HG03064 (cell line): Measurements from ENCODE around the gene MCRIP2.

Experiments used
- ATAC-seq: cut with Tn5 transposase; IDR thresholded peaks from one replicate; pipeline ENCODE4 v1.9.1; 2021; ENCODE audit warnings: low read depth; ENCODE audit not compliant: unreplicated experiment

MCRIP2 gene

DNA sequence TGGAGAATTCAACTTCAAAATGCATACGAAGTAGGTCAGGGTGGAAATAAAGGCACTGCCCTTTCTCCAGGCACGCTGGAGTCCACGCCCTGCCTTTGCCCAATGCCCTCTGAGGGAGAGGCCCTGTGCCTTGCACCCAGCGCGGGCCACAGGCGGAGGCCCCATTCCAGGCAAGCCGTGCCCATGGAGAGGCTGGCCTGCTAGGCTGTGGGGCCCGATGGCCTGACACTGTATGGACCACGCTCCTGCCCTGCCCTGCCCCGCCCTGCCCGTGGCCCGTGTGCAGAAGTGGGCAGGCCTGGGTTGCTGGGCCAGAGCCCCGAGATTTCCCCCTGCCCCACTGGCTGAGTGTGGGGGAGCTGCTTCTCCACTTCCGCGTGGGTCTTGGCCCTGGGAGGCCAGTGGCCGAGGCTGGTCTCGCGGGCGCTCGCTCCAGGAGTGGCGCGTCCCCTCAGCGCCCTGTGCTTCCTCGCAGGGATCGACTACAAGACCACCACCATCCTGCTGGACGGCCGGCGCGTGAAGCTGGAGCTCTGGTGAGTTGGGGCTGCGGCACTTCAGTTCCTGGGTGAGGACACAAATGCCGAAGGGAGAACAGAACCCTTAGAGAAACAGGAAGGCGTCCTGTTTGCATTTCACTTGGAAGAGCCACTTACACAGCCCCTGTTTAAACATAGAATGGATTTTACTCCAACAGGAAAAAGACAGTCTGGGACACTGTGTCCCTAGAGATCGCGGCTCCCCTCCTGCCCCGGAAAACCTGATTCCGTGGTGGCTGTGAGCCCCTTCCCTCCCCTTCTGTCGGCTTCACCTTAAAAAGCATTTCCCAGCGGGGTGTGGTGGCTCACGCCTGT lies 24.7 kb upstream of the MCRIP2 start:
- ATAC-seq, result no peak

DNA sequence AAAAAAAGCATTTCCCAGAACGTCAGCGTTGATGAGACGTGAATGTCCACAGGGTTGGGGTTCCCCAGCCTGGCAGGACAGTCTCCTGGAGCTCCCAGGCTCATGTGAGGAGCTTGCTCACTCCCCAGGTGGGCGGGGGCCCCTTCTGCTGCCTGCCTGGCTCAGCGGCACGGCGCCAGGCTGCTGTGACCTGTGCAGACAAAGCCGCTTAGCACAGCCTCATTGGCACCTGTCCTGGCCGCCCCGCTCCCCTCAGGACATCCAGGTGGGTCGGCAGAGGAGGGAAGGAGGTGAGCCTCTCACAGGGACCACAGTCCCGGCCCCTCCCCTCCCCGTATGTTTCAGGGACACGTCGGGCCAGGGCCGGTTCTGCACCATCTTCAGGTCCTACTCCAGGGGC lies 23.8 kb upstream of the MCRIP2 start:
- no peak for ATAC-seq

DNA sequence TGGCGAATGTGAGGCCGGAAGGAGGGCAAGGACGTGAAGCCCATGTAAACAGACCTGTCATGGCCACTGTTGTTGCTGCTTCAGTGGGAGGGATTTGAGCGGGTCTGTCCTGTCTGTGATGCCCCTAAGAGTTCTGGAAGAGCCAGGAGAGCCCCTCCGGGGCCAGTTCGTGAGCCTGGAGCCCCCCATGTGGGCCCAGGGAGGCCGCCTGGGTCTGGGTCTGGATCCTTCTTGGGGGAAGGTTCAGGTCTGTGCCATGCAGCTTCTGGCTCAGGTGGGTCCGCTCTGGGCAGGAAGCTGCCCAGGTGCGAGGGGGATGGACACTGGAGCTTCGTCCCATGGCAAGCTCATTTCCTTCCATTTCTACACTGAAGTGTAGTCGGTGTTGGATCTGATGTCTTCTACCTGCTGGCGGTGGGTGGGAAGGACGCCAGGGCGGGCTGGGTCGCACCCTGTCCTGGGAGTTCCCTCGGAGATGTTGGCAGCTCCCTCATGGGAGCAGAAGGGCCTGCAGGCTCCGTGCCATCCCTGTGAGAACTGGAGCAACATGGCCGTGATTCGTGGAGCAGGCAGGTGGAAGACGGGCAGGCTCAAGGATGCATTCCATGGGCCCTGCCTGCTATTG lies 22.0 kb upstream of the MCRIP2 start:
- ATAC-seq, result no peak

DNA sequence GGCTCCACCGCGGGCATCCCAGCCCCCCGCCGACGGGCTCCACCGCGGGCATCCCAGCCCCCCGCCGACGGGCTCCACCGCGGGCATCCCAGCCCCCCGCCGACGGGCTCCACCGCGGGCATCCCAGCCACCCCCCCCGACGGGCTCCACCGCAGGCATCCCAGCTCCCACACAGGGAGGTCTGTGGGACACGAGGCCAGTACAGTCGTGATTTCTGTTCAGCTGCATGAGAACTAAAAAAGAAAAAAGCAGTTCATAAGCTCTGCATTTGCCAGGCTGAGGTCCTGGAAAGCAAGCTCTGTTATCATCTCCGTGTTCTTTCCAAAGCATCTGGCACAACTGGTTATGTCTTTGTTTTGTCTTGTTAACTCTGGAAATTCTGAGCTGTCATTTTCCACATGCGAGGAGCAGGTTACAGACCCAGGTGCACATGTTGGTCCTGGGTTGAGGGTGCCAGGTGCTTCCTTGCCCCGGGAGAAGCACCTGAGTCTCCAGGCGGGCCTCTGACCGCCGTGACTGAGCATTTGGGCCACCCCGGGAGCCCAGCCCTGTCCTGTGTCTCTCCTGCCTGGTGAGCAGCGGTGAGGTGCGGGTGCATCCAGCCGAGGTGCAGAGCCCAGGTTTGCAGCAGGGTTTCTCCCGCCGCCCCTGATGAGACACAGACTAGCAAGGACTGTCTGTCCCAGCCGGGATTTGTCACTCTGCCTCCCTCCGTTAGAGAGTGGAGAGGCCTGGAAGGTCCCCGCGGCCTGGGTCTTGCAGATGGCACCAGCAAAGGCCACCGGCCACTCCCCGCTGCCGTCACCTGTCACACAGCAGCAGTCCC lies 20.7 kb upstream of the MCRIP2 start:
- ATAC-seq, result no peak

DNA sequence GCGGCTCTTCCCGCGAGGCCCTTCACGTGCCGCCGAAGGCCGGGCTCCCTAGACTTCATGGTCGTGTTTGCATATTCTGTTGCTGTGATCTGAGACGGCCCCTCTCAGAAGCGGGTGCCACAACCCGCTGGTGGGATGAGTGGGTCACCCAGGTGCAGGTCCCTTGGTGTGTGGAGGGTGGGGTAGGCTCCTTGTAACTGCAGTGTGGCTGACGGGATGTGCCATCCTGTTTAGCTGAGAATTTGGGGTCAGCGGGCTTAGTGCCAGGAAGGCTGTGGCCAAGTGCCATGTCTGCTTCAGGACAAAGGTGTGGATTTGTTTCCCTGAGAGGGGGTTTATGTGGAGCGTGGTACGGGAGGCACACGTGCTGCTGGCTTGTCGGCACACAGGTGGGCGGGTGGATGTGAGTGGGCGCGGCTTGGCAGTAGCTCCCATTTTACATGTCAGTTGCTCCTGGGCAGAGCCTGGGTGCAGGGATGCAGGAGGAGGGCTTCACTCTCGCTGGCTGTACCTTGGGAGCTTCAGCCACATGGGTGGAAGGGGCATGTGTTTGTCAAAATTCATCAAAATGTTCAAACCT lies 20.0 kb upstream of the MCRIP2 start:
- no peak for ATAC-seq

DNA sequence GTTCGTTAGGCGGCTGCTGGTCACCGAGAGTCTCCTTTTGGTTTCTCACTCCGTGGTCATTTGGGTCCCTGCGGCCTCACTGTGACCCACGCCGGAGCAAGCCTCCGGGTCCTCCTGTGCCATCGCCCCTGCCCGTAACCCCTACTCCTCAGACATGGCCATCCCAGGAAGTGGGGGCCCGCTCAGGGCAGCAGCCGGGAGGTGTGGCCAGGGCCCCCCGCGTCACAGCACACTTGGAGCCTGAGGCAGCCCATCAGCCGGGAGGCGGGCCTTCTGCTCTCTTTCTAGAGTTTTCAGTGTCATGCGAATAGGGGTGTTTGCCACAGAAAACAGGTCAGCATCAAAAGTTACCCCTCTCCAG lies 18.7 kb upstream of the MCRIP2 start:
- no peak for ATAC-seq

DNA sequence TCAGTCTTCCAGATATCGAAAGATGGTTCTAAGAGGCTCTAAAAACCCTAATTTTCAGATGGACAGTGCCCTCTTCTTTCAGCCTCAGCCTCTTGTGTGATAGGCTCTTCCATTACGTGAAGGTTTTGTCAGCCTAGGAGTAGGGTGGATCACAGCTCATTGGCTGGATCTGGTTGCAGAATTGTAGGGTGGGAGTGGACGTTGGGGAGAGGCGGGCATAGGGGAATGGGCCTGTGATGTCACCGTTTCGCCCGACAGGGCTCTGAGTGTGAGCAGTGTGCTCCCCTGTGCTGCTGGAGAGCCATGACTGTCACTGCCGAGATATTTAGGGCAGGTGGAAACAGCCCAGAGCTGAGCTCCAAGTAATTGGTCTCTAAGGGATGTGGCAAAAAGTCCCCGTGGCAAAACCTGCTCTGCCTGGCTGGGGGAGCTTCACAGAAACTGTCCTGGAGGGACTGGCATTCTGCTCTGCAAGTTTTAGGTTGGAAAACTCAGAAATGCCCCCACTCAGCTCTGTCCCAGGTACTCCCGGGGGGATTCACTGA lies 17.0 kb upstream of the MCRIP2 start:
- ATAC-seq, result no peak

DNA sequence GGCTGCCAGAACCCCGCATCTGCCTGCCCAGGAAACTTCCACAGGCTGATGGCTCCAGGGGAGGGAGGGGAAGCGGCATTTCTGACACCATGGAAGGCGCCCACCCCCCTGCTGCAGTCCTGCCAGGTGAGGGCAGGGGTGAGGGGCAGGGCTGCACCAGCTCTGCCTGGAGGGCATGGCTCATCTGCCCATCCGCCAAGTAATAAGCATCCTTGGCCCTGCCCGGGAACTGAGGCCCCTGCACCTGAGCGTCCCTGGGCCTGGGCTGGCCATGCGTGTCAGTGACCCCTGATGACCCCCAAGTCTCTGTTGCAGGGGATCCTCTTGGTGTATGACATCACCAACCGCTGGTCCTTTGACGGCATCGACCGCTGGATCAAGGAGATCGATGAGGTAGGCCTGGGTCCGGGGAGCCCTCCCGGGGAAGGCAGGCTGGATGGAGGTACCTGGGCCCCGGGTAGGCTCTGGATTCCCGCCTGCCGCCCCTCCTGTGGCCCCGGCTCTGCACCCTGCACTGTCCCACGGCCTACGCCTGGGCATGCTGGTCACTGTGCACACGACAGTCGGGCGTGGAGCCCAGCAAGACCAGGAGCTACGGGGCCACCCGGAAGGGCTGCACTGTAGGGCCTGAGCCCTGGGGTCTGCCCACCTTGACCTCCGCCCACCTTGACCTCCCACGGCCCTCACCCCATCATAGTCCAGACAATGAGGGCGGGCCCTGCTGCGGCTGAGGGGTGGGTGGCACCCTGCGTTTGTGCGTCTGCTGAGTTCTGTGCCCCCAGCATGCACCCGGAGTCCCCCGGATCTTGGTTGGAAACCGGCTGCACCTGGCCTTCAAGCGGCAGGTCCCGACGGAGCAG lies 16.3 kb upstream of the MCRIP2 start:
- ATAC-seq, result no peak

DNA sequence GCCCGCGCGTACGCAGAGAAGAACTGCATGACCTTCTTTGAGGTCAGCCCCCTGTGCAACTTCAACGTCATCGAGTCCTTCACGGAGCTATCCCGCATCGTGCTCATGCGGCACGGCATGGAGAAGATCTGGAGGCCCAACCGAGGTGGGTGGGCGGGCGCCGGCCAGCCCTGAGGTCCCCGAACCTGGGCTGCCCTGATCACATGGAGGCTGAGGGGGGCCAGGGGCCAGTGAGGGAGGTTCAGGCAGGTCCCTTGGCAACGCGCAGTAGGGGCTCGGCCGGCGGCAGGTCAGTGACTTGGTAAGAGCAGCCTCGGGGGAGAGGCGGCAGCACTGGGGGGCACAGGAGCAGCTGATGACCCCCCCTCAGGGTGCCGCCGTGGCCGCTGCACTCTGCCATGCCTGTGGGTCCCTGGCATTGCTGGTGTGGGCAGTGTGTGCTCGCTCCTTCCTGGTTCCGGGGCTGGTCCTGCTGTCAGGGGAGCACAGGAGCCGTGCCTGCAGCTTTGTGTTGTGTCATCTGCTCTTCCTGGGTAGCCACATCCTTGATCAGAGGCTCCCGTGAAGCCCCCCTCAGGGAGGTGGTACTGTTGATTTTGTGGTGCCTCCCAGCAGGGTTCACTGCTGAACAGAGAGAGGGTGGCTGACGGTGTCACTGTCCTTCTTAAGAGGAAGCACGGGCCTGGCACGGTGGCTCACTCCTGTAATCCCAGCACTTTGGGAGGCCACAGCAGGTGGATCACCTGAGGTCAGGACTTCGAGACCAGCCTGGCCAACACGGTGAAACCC lies 15.5 kb upstream of the MCRIP2 start:
- no peak for ATAC-seq

DNA sequence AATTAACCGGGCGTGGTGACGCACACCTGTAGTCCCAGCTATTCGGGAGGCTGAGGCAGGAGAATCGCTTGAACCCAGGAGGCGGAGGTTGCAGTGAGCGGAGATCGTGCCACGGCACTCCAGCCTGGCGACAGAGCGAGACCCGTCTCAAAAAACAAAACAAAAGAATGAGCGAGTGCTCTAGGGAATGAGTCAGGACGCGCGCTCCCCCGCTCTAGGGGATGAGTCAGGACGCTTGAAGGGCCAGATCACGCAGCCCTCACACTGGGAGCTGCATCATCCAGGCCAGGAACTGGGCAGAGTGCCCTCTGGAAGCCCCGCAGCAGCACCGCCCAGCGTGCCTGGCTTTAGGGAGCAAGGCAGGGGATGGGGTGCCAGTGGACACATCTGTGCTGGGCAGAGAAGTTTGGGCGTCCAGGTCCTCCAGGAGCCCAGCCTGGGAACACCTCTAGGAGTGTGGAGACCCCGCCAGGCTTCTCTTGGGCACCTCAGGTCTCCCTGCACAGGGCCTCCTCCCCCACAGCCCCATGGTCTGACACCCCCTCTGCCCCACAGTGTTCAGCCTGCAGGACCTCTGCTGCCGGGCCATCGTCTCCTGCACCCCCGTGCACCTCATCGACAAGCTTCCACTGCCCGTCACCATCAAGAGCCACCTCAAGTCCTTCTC lies 14.7 kb upstream of the MCRIP2 start:
- ATAC-seq, result no peak

DNA sequence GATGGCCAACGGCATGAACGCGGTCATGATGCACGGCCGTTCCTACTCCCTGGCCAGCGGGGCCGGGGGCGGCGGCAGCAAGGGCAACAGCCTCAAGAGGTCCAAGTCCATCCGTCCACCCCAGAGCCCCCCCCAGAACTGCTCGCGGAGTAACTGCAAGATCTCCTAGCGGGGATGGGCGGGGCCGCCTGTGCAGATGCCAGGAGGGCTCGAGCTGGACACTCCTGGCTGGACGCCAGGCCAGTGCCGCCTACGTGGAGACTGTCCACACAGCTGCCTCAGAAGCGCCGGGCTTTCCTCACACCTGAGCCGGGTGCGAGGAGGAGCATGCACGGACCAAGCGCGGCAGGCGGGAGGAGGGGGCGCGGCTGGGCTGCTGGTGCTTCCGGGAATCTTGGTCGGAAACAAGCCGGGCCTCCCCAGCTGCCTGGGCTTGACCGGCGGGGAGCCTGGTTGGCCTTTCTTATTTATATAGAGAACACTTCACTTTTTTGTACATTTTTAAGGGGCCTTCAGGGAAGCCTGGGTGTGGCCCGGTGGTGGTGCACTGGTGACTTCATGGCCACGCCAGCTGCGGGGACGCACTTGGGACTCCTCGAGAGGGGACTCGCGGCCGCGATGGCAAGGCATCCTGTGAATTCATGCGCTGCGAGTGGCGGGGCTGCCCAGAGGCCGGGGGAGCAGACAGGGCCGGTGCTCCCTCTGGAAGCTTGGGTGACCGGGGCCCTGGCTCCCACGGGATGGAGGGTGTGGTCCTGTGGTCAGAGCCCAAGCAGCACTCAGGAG lies 14.0 kb upstream of the MCRIP2 start:
- ATAC-seq, result no peak

DNA sequence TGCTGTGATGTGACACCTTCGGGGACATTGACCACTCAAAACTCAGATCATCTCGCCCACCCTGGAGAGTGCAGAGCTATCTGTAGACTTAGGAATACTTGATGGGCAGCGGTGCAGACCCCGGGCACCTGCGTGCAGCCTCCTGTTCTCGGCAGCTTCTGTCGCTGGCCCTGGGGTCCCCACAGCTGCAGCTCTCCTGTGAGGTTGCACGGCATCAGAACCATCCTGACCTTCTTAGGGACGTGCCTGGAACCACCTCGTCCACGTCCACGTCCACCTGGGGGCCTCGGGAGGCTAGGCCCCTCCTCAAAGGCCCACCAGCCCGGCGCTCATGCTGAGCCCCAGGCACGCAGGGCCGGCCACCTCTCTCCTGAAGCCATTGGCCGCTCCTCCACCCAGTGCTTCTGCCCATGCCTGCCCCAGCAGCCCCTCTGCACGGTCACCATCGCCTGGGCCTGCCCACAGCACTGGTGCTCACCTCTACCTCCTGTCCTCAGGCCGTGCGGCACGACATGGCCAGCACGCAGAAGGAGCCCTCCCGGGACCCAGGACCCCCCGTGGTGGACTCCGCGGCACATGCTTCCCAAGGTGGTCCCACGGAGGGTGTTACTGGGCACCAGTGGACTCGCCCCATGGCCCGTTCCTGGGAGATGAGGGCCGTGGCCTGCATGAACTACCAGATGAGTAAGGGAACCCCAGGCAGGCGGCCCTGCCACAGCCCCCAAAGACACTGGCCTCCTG lies 13.1 kb upstream of the MCRIP2 start:
- ATAC-seq, result no peak

DNA sequence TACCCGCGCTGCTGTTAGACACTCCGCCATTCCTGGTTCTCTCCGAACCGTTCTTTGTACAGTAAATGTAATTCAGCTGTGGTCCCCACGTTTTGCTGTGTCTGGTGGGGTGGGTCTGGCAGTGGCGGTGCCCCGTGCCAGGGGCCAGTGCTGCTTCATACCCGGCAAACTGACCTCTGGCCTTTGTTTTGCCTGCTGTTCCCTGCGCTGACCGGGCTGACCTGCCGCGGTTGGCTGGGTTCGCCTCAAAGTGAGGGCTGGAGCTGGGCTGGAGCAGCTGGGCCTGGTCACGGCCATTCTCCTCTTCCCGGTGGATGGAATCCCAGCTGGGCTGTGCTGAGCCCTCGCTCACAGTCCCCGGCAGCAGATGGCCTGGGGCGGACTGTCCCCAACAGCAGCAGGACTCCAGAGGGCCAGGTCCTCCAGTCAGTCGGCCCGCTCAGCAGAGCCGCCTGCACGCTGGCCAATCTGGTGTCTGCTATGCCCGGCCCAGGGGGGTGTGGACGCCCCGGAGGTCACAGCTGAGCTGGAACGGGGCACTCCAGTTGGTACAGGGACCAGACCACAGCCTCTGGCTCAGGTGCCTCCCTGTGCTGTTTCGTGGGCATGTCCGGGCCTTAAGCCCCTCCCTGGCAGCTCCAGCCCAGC lies 12.3 kb upstream of the MCRIP2 start:
- no peak for ATAC-seq

DNA sequence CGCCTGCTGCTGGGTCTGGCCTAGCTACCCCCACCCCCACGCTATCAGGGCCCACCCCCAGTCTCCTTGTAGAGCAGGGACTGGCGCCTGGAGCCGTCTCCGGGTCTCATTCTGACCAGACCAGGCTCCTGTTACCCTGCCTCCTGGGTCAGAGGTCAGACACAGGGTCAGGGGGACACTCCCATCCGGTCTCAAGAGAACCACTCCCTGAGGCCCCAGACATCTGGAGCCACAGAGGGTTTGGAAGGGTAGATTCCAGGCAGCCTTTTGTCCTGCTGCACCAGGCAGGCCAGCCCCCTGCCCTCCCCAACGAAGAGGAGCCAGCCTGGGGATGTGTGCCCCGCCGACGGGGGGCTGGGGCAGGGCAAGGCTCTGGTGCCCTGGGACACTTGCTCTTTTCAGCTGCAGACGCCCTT lies 11.8 kb upstream of the MCRIP2 start:
- no peak for ATAC-seq

DNA sequence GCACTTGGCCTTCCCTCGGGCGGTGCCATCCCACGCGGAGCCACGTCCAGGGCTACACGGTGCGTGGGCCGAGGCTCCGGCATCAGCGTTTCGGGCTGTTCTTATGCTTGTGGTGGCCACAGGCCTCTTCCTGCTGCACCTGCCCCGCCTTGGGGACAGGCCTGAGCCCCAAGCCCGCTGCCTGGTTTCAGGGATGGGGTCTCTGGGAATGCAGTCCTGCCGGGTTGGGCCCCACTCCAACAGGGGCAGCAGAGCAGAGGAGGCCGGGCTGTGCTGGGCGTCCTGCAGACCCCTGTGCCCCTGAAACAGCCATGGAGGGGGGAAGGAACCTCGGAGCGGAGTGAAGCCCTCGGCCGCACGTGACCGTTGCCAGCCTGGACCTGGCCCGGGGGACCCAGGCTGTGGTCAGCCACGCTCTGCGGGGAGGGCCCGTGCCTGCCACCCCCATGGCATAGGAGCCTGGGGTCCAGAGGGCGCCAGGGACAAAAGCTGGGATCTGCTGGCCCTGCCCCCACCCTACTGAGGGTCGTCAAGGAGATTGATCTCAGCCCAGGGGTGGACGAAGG lies 11.3 kb upstream of the MCRIP2 start:
- ATAC-seq, result no peak

DNA sequence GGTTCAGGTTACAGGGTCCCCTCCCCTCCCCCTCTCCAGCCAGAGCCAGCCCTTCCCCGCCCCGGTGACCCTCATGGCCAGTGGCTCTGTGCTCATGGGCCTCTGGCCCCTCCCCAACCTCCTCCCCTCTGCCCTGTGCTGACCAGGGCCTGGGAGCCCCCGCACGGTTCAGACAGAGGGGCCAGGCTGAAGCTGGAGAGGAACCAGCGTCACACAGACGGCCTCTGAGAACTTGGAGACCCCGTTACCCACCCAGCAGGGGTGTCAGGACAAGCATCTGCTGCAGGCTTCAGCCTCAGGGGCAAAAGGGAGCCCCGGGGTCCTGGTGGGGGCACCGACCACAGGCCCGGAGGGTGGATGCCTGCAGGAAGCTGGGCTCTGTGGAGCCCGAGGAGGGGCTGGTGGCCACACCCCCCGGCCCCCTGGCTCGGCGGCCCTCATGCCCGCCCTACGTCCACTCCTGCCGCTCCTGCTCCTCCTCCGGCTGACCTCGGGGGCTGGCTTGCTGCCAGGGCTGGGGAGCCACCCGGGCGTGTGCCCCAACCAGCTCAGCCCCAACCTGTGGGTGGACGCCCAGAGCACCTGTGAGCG lies 10.7 kb upstream of the MCRIP2 start, which contains the start of gene WFIKKN1:
Gene WFIKKN1, plus strand, starts transcription at position 171 of the 591 bp plus-strand sequence. Its CDS starts 269 bp downstream, at position 440.
- ATAC-seq, result no peak
